Sigmoid colon (tissue), 4 donors: Measurements from ENCODE around the gene NRDE2.

Source experiments
- POLR2A ChIP-seq, 2 donors: fragments of 450-650 bp; IDR thresholded peaks; one replicate each; pipeline ENCODE4 v1.6.1; 2016; ENCODE audit warnings: antibody characterized with exemption in 2 of 2, mild to moderate bottlenecking in 2 of 2, moderate library complexity in 2 of 2
- POLR2AphosphoS5 ChIP-seq, 4 donors: sonication (generic); formaldehyde crosslinking; IDR thresholded peaks; one replicate each; pipeline ENCODE4 v1.6.1; 2017; ENCODE audit warnings: antibody characterized with exemption in 4 of 4
- TF ChIP-seq, protein P1 (sequence below), 4 experiments: fragments of 450-650 bp in 3 of 4; fragments of 200-600 bp in 1 of 4; IDR thresholded peaks; one replicate each; pipeline ENCODE4 v1.5.1; 2016 to 2019; ENCODE audit warnings: antibody characterized with exemption in 4 of 4, mild to moderate bottlenecking in 3 of 4, moderate library complexity in 2 of 4

DNA sequence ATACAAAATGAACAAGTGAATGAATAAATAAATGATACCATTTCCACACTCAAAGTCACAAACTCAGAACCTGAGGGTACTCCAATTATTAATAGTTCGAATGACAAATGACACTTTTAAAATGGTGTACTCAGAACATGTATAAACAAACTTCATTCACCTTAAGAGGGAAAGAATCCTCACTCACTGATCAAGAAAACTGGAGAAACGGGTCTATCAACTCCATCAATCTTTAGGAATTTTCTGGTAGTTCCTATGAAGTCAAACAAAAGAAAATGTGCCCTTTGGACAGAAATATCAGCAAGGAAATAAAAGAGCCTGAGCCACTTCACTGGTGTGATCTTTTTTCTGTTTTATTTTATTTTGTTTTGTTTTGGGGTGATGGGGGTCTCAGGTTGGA, 5.2 kb upstream of the NRDE2 start:
- TF ChIP-seq POLR2A (IDR thresholded peaks at IDR 0.05) (no peak), POLR2AphosphoS5 (IDR thresholded peaks at IDR 0.05) (no peak)
- TF ChIP-seq, protein P1, sequence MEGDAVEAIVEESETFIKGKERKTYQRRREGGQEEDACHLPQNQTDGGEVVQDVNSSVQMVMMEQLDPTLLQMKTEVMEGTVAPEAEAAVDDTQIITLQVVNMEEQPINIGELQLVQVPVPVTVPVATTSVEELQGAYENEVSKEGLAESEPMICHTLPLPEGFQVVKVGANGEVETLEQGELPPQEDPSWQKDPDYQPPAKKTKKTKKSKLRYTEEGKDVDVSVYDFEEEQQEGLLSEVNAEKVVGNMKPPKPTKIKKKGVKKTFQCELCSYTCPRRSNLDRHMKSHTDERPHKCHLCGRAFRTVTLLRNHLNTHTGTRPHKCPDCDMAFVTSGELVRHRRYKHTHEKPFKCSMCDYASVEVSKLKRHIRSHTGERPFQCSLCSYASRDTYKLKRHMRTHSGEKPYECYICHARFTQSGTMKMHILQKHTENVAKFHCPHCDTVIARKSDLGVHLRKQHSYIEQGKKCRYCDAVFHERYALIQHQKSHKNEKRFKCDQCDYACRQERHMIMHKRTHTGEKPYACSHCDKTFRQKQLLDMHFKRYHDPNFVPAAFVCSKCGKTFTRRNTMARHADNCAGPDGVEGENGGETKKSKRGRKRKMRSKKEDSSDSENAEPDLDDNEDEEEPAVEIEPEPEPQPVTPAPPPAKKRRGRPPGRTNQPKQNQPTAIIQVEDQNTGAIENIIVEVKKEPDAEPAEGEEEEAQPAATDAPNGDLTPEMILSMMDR (IDR thresholded peaks at IDR 0.05) = no peak
